Heart right ventricle (tissue), 16 donors: ENCODE measurements around the gene ACCSL. TPM values are rescaled to one million over a fixed set of nuclear protein-coding genes. Genes with fewer than 3 reads are reported as not detected.

Experiments
- ATAC-seq, 8 donors: fragments of 200-7000 bp; cut with Tn5 transposase; one replicate each; pipeline ENCODE4 v1.9.1; 2020; ENCODE audit warnings: mild to moderate bottlenecking in 8 of 8, moderate library complexity in 8 of 8, moderate number of reproducible peaks in 1 of 8
- DNase-seq, 2 donors: peaks; one replicate each; pipeline ENCODE4 v3.0.0-alpha.2; 2020
- H3K27ac ChIP-seq, 10 donors: fragments of 200-600 bp; sonication (generic) in 2 of 10; one replicate each; pipeline versions ENCODE4 v1.5.0 to v1.8.0; 2020 to 2022; ENCODE audit warnings: mild to moderate bottlenecking in 3 of 10
- H3K27me3 ChIP-seq, 7 donors: fragments of 200-600 bp; one replicate each; pipeline ENCODE4 v1.8.0; 2021 to 2022; ENCODE audit warnings: mild to moderate bottlenecking in 2 of 7
- H3K36me3 ChIP-seq, 9 donors: fragments of 200-600 bp; sonication (generic) in 1 of 9; one replicate each; pipeline versions ENCODE4 v1.5.0 to v1.8.0; 2020 to 2022; ENCODE audit warnings: mild to moderate bottlenecking in 2 of 9
- H3K4me1 ChIP-seq, 9 donors: fragments of 200-600 bp; sonication (generic) in 1 of 9; one replicate each; pipeline versions ENCODE4 v1.5.0 to v1.8.0; 2020 to 2022; ENCODE audit warnings: mild to moderate bottlenecking in 4 of 9
- H3K4me3 ChIP-seq, 10 donors: fragments of 200-600 bp; sonication (generic) in 2 of 10; one replicate each; pipeline versions ENCODE4 v1.5.0 to v1.8.0; 2020 to 2022; ENCODE audit warnings: mild to moderate bottlenecking in 7 of 10, moderate library complexity in 2 of 10
- H3K9me3 ChIP-seq, 11 donors: fragments of 200-600 bp in 10 of 11; sonication (generic) in 2 of 11; one replicate each; pipeline versions ENCODE4 v1.5.0 to v1.8.0; 2013 to 2022; ENCODE audit warnings: mild to moderate bottlenecking in 2 of 11, control low read depth in 1 of 11, moderate library complexity in 1 of 11
- CTCF ChIP-seq, 9 donors: fragments of 200-600 bp; sonication (generic) in 2 of 9; IDR thresholded peaks; one replicate each; pipeline versions ENCODE4 v1.5.0 to v1.8.0; 2021 to 2022; ENCODE audit warnings: antibody characterized with exemption in 9 of 9, mild to moderate bottlenecking in 5 of 9, moderate library complexity in 1 of 9
- WGBS, 2 donors: extraction: QIAGEN DNeasy Blood & Tissue Kit; methylation state at CpG; one replicate each; pipeline ENCODE4 v1.1.7; 2013; ENCODE audit warnings: inconsistent platforms in 1 of 2; 5-methylcytosine and 5-hydroxymethylcytosine counted together
- intact Hi-C, 10 donors: fragments of 100-400 bp; cut with DNase I; formaldehyde crosslinking; loops; one replicate each; pipeline versions ENCODE4 v1.11.1 to v1.14.2; 2022
- polyA plus RNA-seq, 2 donors: library from polyadenylated mRNA; stranded (reverse); fragments of 200-250 nt; gene quantifications; one replicate each; pipeline ENCODE4 v1.2.3, GENCODE V29; 2013
- total RNA-seq, 10 donors: library from RNA; stranded (reverse); fragmentation: NEBNext Ultra II Directional in 3 of 10; extraction: Animal tissue kit (Norgen Biotek cat#: 25700) in 3 of 10; gene quantifications; one replicate each; pipeline versions ENCODE4 v1.2.1 to v1.2.4, GENCODE V29; 2021 to 2023
- donor health status: Arrhythmogenic right ventricular cardiomyopathy.
- donor health status: ischemic (EF 13 %, LVEDD 7.1; RV severe dilation, severe dysfunction).
- donor health status: healthy with polysubstance abuse.
- donor health status: DM: no; HTN: yes; CAD: no.
- donor health status: DM: no; HTN: no; CAD: no.
- donor health status: ischemic (EF 25% LVEDD 6.9; RV normal size, moderate dysfunction).
- donor health status: ischemic (EF 25% LVEDD 5.7; RV mildly dilated, moderate dysfunction).
- donor health status: healthy.
- donor health status: DM: yes; HTN: yes; CAD: no.
- donor health status: Ischemic cardiomyopathy.
- donor health status: ischemic (EF 35%, LVEDD 5.7; RV mildly dilated, moderate dysfunction).
- donor health status: nonischemic (EF 11% LVEDD 7.7; RV severe dilation, severe dysfunction).
- donor health status: DM: yes; HTN: yes; CAD: no.
- donor health status: PGD.
- donor health status: ischemic (EF 29% LVEDD 5.4; RV normal size, mild dysfunction).
- donor health status: nonischemic (EF 23%, LVEDD 6.1; RV moderate dilation, normal function).

Gene ACCSL
- total and polyA plus RNA-seq, 12 donors = not detected

- no peak for TF ChIP-seq CTCF (IDR thresholded peaks at IDR 0.05)
- Histone ChIP-seq H3K27me3 (no peaks in the 10 kb centered on the region), H3K9me3 (no peaks in the 10 kb centered on the region), H3K4me3 (no peak overlapping the region), H3K4me1 (no peaks in the 10 kb centered on the region), H3K36me3 (peaks cover 0 to 99% (median 3%) of the 10 kb centered on the region in 9 donors), H3K27ac (no peak overlapping the region)
- 95 to 98% methylated on average over 5 of the region's 5 CpGs for WGBS, 2 donors
- ATAC-seq (no peak), DNase-seq (no peak)
- intact Hi-C loops = no loop called here
Observed at GRCh38 chr11:44078794-44079193, 31.0 kb downstream of the ACCSL start.

DNA sequence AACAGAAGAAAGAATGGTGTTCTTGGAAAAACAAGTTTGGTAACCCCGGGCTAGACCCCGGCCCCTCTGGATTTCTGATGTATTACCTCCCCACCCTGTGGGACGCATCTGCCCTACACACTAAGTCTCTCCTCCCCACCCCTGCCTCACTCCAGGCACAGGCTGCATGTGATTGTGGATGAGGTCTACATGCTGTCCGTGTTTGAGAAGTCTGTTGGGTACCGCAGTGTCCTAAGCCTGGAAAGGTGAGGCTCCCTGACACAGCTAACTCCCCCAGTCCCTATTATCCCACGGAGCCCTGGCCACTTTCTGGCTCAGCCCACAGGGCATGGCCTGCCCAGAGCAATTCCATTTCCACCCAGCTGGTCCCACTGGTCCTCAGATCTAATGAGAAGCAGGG, 31.6 kb downstream of the ACCSL start:
- H3K4me1 ChIP-seq = no peaks in the 10 kb centered on the region
- H3K36me3 ChIP-seq = peaks cover 0 to 98% (median 3%) of the 10 kb centered on the region in 9 donors
- no peaks in the 10 kb centered on the region for H3K9me3 ChIP-seq
- no peak overlapping the region for H3K27ac ChIP-seq
- no peak for TF ChIP-seq CTCF (IDR thresholded peaks at IDR 0.05)
- ATAC-seq (no peak), DNase-seq (no peak)
- intact Hi-C loops = no loop called here
- no peak overlapping the region for H3K4me3 ChIP-seq
- no peaks in the 10 kb centered on the region for H3K27me3 ChIP-seq
- 92% methylated on average over 6 of the region's 6 CpGs for WGBS, 2 donors

DNA sequence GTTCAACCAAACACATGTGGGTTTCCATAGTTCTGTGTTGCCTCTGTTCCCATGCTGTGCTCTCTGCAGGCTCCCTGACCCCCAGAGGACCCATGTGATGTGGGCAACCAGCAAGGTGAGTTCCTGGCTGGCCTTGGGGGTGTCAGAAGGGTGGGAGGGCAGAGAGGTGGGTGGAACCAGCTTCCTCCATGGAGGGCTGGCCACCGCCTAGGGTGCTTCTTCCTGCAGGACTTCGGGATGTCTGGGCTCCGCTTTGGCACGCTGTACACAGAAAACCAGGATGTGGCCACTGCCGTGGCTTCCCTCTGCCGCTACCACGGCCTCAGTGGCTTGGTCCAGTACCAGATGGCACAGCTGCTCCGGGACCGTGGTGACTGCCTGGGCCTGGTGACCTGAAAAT, 33.2 kb downstream of the ACCSL start:
- Histone ChIP-seq H3K9me3 (peaks cover 0 to 7% (median 0%) of the 10 kb centered on the region in 11 donors), H3K36me3 (peaks cover 0 to 84% (median 3%) of the 10 kb centered on the region in 9 donors), H3K27me3 (no peaks in the 10 kb centered on the region), H3K4me1 (no peaks in the 10 kb centered on the region), H3K4me3 (no peak overlapping the region), H3K27ac (no peak overlapping the region)
- ATAC-seq (no peak), DNase-seq (no peak)
- TF ChIP-seq CTCF (IDR thresholded peaks at IDR 0.05) = no peak
- intact Hi-C loops = no loop called here
- WGBS, 2 donors = 95 to 97% methylated on average over 9 of the region's 9 CpGs

DNA sequence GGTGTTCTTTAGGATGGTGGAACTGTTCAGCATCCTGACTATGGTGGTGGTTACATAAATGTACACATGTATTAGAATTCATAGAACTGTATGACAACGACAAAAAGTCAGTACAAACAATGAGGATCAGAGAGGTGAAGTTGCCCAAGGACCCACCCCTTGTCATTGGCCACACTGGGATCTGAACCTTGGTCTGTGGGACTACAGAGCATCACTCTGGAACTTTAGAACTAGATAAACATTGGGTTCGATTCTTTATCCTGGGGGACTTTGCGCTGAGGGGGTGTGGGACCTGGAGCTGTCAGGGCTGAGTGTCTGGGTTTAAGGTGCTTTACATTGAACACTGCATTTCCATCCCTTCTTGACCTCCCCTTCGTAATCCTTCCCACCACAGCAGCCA, 34.9 kb downstream of the ACCSL start:
- DNase-seq (no peak), ATAC-seq (no peak)
- Histone ChIP-seq H3K4me1 (no peaks in the 10 kb centered on the region), H3K9me3 (peaks cover 0 to 7% (median 0%) of the 10 kb centered on the region in 11 donors), H3K27me3 (no peaks in the 10 kb centered on the region), H3K27ac (no peak overlapping the region), H3K36me3 (peaks cover 0 to 71% (median 3%) of the 10 kb centered on the region in 9 donors), H3K4me3 (no peak overlapping the region)
- intact Hi-C loops = no loop called here
- TF ChIP-seq CTCF (IDR thresholded peaks at IDR 0.05) = no peak
- 93 to 94% methylated on average over 4 of the region's 4 CpGs for WGBS, 2 donors
